ENCODE data around the gene SLC38A5.

The SLC38A5 gene

DNA sequence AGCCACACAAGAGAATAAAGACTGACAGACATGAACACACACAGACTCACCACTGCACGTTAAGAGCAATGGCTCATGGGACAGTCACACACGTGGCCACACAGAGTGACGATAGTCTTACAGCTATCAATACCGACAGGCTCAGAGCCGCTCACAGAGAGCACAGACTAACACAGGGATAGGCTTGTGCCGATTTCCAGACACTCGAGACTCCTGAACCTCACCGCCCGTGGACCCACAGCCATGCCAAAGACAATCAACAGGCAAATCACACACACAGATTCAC, 716 bp upstream of the SLC38A5 start:
- H3K4me2 ChIP-seq (ENCODE audit: low read length), result no peak overlapping the region
- no peaks in the 10 kb centered on the region for H3K27me3 ChIP-seq (ENCODE audit: insufficient read depth, low read length)
- no peaks in the 10 kb centered on the region for H4K20me1 ChIP-seq (ENCODE audit: insufficient read depth, low read length)
- no peak overlapping the region for H2AFZ ChIP-seq (ENCODE audit: low read length)
- H3K9ac ChIP-seq (ENCODE audit: low read length), result no peak overlapping the region
- peaks cover 33% of the 10 kb centered on the region for H3K4me1 ChIP-seq (ENCODE audit: insufficient read depth, low read length, severe bottlenecking)
- no peak overlapping the region for H3K4me3 ChIP-seq (ENCODE audit: low read depth, low read length, poor library complexity, severe bottlenecking)
- no peaks in the 10 kb centered on the region for H3F3A ChIP-seq (ENCODE audit: insufficient read depth, low read length)
- no peak overlapping the region for H3K27ac ChIP-seq (ENCODE audit: low read depth, low read length, poor library complexity, severe bottlenecking)
- H3K9me3 ChIP-seq (ENCODE audit: low read length), result no peaks in the 10 kb centered on the region
- TF ChIP-seq EZH2 (IDR thresholded peaks at IDR 0.05; ENCODE audit: borderline replicate concordance, low read length) (no peak), CTCF (IDR thresholded peaks at IDR 0.05; ENCODE audit: low read length) (no peak)
- no peaks in the 10 kb centered on the region for H3K79me2 ChIP-seq (ENCODE audit: insufficient read depth, low read length)
- no peaks in the 10 kb centered on the region for H3K9me2 ChIP-seq (ENCODE audit: low read depth, low read length)
- no peaks in the 10 kb centered on the region for H3K36me3 ChIP-seq (ENCODE audit: insufficient read depth, low read length)

- H3K27me3 ChIP-seq (ENCODE audit: insufficient read depth, low read length), result no peaks in the 10 kb centered on the region
- H3K79me2 ChIP-seq (ENCODE audit: insufficient read depth, low read length), result no peaks in the 10 kb centered on the region
- no peaks in the 10 kb centered on the region for H3K9me3 ChIP-seq (ENCODE audit: low read length)
- H3K9me2 ChIP-seq (ENCODE audit: low read depth, low read length), result no peaks in the 10 kb centered on the region
- no peaks in the 10 kb centered on the region for H4K20me1 ChIP-seq (ENCODE audit: insufficient read depth, low read length)
- no peaks in the 10 kb centered on the region for H3K36me3 ChIP-seq (ENCODE audit: insufficient read depth, low read length)
- TF ChIP-seq CTCF (IDR thresholded peaks at IDR 0.05; ENCODE audit: low read length) (peak; percentile 55), EZH2 (IDR thresholded peaks at IDR 0.05; ENCODE audit: borderline replicate concordance, low read length) (no peak)
- peak overlapping the region; percentile 82 for H3K9ac ChIP-seq (ENCODE audit: low read length)
- peak overlapping the region; percentile 71 for H3K4me2 ChIP-seq (ENCODE audit: low read length)
- H2AFZ ChIP-seq (ENCODE audit: low read length), result no peak overlapping the region
- H3K27ac ChIP-seq (ENCODE audit: low read depth, low read length, poor library complexity, severe bottlenecking), result peak overlapping the region; percentile 35
- H3K4me3 ChIP-seq (ENCODE audit: low read depth, low read length, poor library complexity, severe bottlenecking), result peak overlapping the region; percentile 74
- no peaks in the 10 kb centered on the region for H3F3A ChIP-seq (ENCODE audit: insufficient read depth, low read length)
- peaks cover 25% of the 10 kb centered on the region for H3K4me1 ChIP-seq (ENCODE audit: insufficient read depth, low read length, severe bottlenecking)
Measured at GRCh38 chrX:48468693-48469691, 1.1 kb downstream of the SLC38A5 start.

- Histone ChIP-seq H3K9me3 (ENCODE audit: low read length) (no peaks in the 10 kb centered on the region), H3K27ac (ENCODE audit: low read depth, low read length, poor library complexity, severe bottlenecking) (peak overlapping the region; percentile 35), H2AFZ (ENCODE audit: low read length) (no peak overlapping the region), H3K9me2 (ENCODE audit: low read depth, low read length) (no peaks in the 10 kb centered on the region), H3K79me2 (ENCODE audit: insufficient read depth, low read length) (no peaks in the 10 kb centered on the region), H3F3A (ENCODE audit: insufficient read depth, low read length) (no peaks in the 10 kb centered on the region), H3K4me3 (ENCODE audit: low read depth, low read length, poor library complexity, severe bottlenecking) (peak overlapping the region; percentile 74), H3K27me3 (ENCODE audit: insufficient read depth, low read length) (no peaks in the 10 kb centered on the region), H4K20me1 (ENCODE audit: insufficient read depth, low read length) (no peaks in the 10 kb centered on the region), H3K36me3 (ENCODE audit: insufficient read depth, low read length) (no peaks in the 10 kb centered on the region), H3K4me2 (ENCODE audit: low read length) (peak overlapping the region; percentile 71), H3K9ac (ENCODE audit: low read length) (peak overlapping the region; percentile 82), H3K4me1 (ENCODE audit: insufficient read depth, low read length, severe bottlenecking) (peaks cover 25% of the 10 kb centered on the region)
- TF ChIP-seq EZH2 (IDR thresholded peaks at IDR 0.05; ENCODE audit: borderline replicate concordance, low read length) (no peak), CTCF (IDR thresholded peaks at IDR 0.05; ENCODE audit: low read length) (no peak)
Measured at GRCh38 chrX:48468247-48468671, 1.8 kb downstream of the SLC38A5 start.
